ENCODE measurements around the gene SCG3.

- TF ChIP-seq MAX (IDR thresholded peaks at IDR 0.05; ENCODE audit: low read depth, low read length) (no peak), CTCF (IDR thresholded peaks at IDR 0.05; ENCODE audit: low read depth, low read length) (no peak), POLR2A (IDR thresholded peaks at IDR 0.05; ENCODE audit: extremely low read depth, insufficient read length) (no peak), MYC (IDR thresholded peaks at IDR 0.05; ENCODE audit: low read depth, low read length) (no peak)
These were observed 10.9 kb downstream of the SCG3 start for GRCh38 chr15:51692154-51692553.

All from NB4 (cell line).